Measurements from ENCODE around the gene NDUFS5. TPM values are rescaled to one million over a fixed set of nuclear protein-coding genes. Genes with fewer than 3 reads are reported as not detected.

Gene NDUFS5
- total RNA-seq, 1 experiment from 2014 or later = 367 TPM

GRCh38 chr1:39082811-39083576, 56.8 kb downstream of the NDUFS5 start:
- H2BK5ac ChIP-seq (ENCODE audit: insufficient read length, low read length) = no peak overlapping the region
- no peak overlapping the region for H3K27ac Mint-ChIP-seq
- DNase-seq = no peak
- no peak overlapping the region for H2AFZ ChIP-seq (ENCODE audit: low read length)
- peaks cover 4% of the 10 kb centered on the region for H3K23me2 ChIP-seq (ENCODE audit: insufficient read length, low read depth, low read length, poor library complexity, severe bottlenecking)
- no peaks in the 10 kb centered on the region; a peak in 1 of 5 replicates for H3K9me3 Mint-ChIP-seq
- no peaks in the 10 kb centered on the region for H3K36me3 Mint-ChIP-seq (ENCODE audit: insufficient read depth in 1 of 3, low read depth in 3 of 3)
- no peaks in the 10 kb centered on the region for H3K4me1 ChIP-seq (ENCODE audit: insufficient read depth, low read length)
- no peak overlapping the region for H2BK120ac ChIP-seq (ENCODE audit: low read depth, low read length, poor library complexity, severe bottlenecking)
- H3K4ac ChIP-seq (ENCODE audit: low read depth, low read length) = no peak overlapping the region
- H2BK15ac ChIP-seq (ENCODE audit: low read depth, low read length) = no peak overlapping the region
- H4K91ac ChIP-seq (ENCODE audit: insufficient read length, low read depth, low read length) = no peak overlapping the region
- no CpG with 5 or more reads among the region's 4 CpGs for WGBS (ENCODE audit: extremely low coverage, insufficient read length, low lambda C conversion rate)
- no peaks in the 10 kb centered on the region for H3K79me1 ChIP-seq (ENCODE audit: insufficient read depth, low read depth, low read length, poor library complexity, severe bottlenecking)
- no peak overlapping the region for H3K56ac ChIP-seq (ENCODE audit: insufficient read length, low read depth, low read length)
- H3K27me3 ChIP-seq (ENCODE audit: insufficient read depth, low read length) = peaks cover 5% of the 10 kb centered on the region
- H3K4me2 ChIP-seq (ENCODE audit: insufficient read depth, insufficient read length, low read length) = no peak overlapping the region
- no peaks in the 10 kb centered on the region for H4K20me1 ChIP-seq (ENCODE audit: control insufficient read depth, insufficient read depth, insufficient read length)
- H3K4me3 Mint-ChIP-seq = peak overlapping the region; percentile 70 to 91
- peaks cover 59% of the 10 kb centered on the region for H3K27me3 Mint-ChIP-seq (ENCODE audit: low read depth)
- no peak overlapping the region for H2BK20ac ChIP-seq (ENCODE audit: low read depth, low read length, poor library complexity, severe bottlenecking)
- H3K23ac ChIP-seq (ENCODE audit: insufficient read length, low read depth, low read length) = no peak overlapping the region
- no peak overlapping the region for H2BK12ac ChIP-seq (ENCODE audit: insufficient read length, low read depth, low read length)
- H4K8ac ChIP-seq (replicated peaks; ENCODE audit: insufficient read length, low read depth, low read length) = no peak overlapping the region
- no peak overlapping the region for H3K18ac ChIP-seq (ENCODE audit: insufficient read length, low read depth, low read length)
- no peaks in the 10 kb centered on the region for H3K79me2 ChIP-seq (ENCODE audit: insufficient read depth, low read length)
- H3K9ac ChIP-seq (ENCODE audit: extremely low read depth, insufficient read length, low read length) = no peak overlapping the region
- H3K4me1 Mint-ChIP-seq = peaks cover 9 to 10% of the 10 kb centered on the region in 2 experiments
- H3K14ac ChIP-seq (ENCODE audit: insufficient read depth, low read length) = no peak overlapping the region
- no peak overlapping the region for H3T11ph ChIP-seq (ENCODE audit: low read length)
- no peaks in the 10 kb centered on the region for H3K9me3 ChIP-seq (ENCODE audit: control insufficient read depth, low read depth, low read length)
- TF ChIP-seq CTCF (conservative IDR thresholded peaks at IDR 0.05) = no peak
- no peak overlapping the region for H4K5ac ChIP-seq (ENCODE audit: insufficient read length, low read depth, low read length)
- no peak overlapping the region for H3K27ac ChIP-seq (ENCODE audit: insufficient read length, low read depth, low read length)
- H2AK5ac ChIP-seq (ENCODE audit: insufficient read length, low read length) = no peak overlapping the region

All from H9 (cell line).